GM12878 (cell line): ENCODE results near the gene CDH4.

Experiments used
- FOXK2 ChIP-seq: fragments of 450-650 bp; IDR thresholded peaks from 2 replicates; pipeline ENCODE4 v1.6.1; 2017; ENCODE audit warnings: mild to moderate bottlenecking, moderate library complexity
- HCFC1 ChIP-seq: fragments of 150-350 bp; IDR thresholded peaks from 2 replicates; pipeline ENCODE4 v1.6.1; 2014; ENCODE audit warnings: low read length
- NFYB ChIP-seq: IDR thresholded peaks from 2 replicates; pipeline ENCODE4 v1.6.1; 2011; ENCODE audit warnings: low read depth, mild to moderate bottlenecking, low read length, improper control_type of control experiment, moderate library complexity; ENCODE audit not compliant: insufficient read depth
- RAD21 ChIP-seq: IDR thresholded peaks from 2 replicates; pipeline ENCODE4 v1.6.1; 2011; ENCODE audit warnings: mild to moderate bottlenecking, low read depth, low read length, moderate library complexity; ENCODE audit not compliant: insufficient read depth
- TF ChIP-seq, protein P1 (sequence below): IDR thresholded peaks from 2 replicates; pipeline ENCODE4 v1.6.1; 2011; ENCODE audit warnings: borderline replicate concordance, low read depth, mild to moderate bottlenecking, moderate library complexity, low read length; ENCODE audit not compliant: insufficient read depth, poor library complexity, severe bottlenecking

DNA sequence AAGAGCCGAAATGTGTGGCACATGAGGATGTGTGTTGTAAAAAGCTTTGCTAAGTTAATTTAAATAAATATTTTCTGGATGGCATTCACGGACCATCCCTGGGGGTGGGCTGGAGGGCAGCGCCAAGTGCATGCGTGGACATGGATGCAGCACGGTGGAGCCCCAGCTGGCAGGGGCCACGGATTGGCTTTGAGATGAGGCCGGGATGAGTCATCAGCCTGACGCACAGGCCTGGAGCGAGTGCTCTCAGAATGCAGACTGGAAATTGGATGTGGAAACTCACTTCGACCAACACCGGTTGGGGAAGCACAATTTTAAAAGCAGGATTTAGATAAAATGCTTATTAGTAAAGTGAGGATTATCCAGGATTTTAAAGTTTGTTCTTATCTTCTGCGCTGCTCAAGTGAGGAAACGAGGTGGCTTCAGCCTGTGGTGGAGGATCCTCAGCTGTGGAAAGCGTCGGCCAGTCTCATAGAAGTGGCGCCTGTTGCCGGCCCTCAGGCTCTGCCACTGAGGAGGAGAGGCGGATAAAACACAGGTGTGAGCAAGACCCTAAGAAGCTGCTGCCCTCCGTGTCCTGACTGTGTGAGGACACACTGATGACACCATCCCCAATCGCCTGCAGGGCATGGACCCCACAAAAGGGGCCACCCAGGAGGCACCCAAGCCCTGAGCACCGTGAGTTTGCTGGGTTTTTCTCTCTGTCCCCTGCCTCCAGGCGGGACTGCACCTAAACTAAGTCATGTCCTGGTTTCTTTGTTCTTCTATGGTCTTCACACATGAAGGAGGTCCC, 279.7 kb downstream of the CDH4 start:
- TF ChIP-seq RAD21 (no peak), FOXK2 (no peak), NFYB (no peak), HCFC1 (no peak)
- TF ChIP-seq, protein P1, sequence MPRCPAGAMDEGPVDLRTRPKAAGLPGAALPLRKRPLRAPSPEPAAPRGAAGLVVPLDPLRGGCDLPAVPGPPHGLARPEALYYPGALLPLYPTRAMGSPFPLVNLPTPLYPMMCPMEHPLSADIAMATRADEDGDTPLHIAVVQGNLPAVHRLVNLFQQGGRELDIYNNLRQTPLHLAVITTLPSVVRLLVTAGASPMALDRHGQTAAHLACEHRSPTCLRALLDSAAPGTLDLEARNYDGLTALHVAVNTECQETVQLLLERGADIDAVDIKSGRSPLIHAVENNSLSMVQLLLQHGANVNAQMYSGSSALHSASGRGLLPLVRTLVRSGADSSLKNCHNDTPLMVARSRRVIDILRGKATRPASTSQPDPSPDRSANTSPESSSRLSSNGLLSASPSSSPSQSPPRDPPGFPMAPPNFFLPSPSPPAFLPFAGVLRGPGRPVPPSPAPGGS, result no peak
